22Rv1 (cell line): ENCODE data around the gene CYB561D1.

Experiments used
- ZFX ChIP-seq: fragments of 450-650 bp; IDR thresholded peaks from 2 replicates; pipeline ENCODE4 v1.6.1; 2017; ENCODE audit warnings: antibody characterized with exemption, borderline replicate concordance
- TF ChIP-seq, protein P1 (sequence below): fragments of 450-650 bp; IDR thresholded peaks from 2 replicates; pipeline ENCODE4 v1.5.1; 2017; ENCODE audit warnings: mild to moderate bottlenecking

DNA sequence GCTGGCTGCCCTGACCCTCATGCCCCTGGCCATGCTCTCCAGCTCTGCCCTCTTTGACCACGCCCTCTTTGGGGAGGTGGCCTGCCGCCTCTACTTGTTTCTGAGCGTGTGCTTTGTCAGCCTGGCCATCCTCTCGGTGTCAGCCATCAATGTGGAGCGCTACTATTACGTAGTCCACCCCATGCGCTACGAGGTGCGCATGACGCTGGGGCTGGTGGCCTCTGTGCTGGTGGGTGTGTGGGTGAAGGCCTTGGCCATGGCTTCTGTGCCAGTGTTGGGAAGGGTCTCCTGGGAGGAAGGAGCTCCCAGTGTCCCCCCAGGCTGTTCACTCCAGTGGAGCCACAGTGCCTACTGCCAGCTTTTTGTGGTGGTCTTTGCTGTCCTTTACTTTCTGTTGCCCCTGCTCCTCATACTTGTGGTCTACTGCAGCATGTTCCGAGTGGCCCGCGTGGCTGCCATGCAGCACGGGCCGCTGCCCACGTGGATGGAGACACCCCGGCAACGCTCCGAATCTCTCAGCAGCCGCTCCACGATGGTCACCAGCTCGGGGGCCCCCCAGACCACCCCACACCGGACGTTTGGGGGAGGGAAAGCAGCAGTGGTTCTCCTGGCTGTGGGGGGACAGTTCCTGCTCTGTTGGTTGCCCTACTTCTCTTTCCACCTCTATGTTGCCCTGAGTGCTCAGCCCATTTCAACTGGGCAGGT lies 49.5 kb downstream of the CYB561D1 start:
- TF ChIP-seq, protein P1, sequence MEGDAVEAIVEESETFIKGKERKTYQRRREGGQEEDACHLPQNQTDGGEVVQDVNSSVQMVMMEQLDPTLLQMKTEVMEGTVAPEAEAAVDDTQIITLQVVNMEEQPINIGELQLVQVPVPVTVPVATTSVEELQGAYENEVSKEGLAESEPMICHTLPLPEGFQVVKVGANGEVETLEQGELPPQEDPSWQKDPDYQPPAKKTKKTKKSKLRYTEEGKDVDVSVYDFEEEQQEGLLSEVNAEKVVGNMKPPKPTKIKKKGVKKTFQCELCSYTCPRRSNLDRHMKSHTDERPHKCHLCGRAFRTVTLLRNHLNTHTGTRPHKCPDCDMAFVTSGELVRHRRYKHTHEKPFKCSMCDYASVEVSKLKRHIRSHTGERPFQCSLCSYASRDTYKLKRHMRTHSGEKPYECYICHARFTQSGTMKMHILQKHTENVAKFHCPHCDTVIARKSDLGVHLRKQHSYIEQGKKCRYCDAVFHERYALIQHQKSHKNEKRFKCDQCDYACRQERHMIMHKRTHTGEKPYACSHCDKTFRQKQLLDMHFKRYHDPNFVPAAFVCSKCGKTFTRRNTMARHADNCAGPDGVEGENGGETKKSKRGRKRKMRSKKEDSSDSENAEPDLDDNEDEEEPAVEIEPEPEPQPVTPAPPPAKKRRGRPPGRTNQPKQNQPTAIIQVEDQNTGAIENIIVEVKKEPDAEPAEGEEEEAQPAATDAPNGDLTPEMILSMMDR = no peak
- no peak for TF ChIP-seq ZFX
